ENCODE measurements around the gene PTAR1.

GRCh38 chr9:69798744-69799143 is 38.9 kb upstream of the PTAR1 start:
- TF ChIP-seq CTCF (IDR thresholded peaks at IDR 0.05; ENCODE audit: borderline replicate concordance, extremely low read depth, low read length, poor library complexity, severe bottlenecking) (no peak), EZH2 (IDR thresholded peaks at IDR 0.05; ENCODE audit: borderline replicate concordance, low read depth, low read length, severe bottlenecking) (no peak)

All from DND-41 (cell line).